Activated T-cell treated with anti-CD3 and anti-CD28 coated beads for 1 hour (primary cell): ENCODE results near the gene GRIP1.
A peak's percentile ranks its signal among the peaks of the same experiment; 100 is the strongest.

ENCODE experiments used
- DNase-seq: peaks from one replicate; pipeline ENCODE4 v3.0.0-alpha.2; 2020; ENCODE audit warnings: low read depth

Gene GRIP1

GRCh38 chr12:66447643-66448042, 231.2 kb downstream of the GRIP1 start:
- no peak for DNase-seq

DNA sequence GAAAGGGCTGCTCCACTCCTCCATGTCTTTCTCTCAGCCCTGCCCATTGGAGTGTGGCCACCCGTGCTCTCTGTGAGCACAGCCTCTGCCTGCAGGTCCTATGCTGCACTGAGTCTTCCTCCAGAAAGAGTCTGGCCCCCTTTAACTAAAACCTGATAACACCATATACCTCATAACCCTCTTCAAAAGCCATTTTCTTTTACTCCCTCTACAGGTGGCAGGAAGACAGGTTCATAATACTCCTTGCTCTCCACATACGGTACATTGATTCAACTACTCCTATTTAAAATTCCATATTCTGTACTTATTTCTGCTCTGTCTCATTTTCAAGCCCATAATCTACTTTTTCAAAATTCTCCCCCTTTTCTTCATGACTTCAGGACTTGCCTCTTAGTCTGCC, 232.6 kb downstream of the GRIP1 start:
- DNase-seq: no peak

GRCh38 chr12:66441905-66442559, 236.8 kb downstream of the GRIP1 start:
- no peak for DNase-seq

- no peak for DNase-seq
Observed at GRCh38 chr12:66438601-66439000, 240.3 kb downstream of the GRIP1 start.

DNA sequence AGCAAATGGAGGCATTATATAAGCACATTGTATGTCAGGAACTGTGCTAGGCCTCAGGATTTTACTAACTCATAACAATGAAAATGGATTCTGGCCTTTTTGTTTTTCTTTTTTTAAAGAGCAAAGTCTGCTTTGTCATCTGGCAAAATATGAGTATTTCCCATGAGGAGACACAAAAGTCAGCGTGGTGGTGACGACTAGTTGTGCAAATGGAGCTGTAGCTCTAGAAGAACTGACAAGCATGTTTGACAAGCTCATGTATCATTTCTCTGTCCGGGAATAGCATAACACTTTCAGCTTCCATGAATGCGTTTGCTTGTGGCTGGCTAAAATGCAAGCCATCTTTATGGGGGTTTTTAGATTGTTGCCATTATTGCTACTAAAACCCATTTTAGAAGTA, 248.8 kb downstream of the GRIP1 start:
- DNase-seq: no peak

DNA sequence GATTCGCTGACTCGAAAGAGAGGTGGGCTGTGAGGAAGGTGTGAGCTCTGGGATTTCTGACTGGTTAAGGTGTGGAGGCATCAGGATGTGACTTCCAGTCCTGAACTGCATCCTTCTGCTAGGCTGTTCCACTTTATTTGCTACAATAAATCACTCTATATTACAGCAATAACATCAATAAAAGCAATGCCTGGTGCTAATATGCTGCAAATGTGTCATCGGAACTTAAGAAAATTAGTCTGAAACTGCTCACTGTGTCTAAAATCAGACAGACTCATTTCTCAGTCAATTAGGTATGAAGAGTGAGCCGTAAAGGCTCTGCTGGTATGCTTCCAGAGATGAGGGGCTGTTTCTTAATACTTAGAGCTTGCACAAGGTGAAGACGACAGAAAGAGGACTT, 250.0 kb downstream of the GRIP1 start:
- no peak for DNase-seq

GRCh38 chr12:66428261-66428660, 250.6 kb downstream of the GRIP1 start:
- DNase-seq: no peak

DNA sequence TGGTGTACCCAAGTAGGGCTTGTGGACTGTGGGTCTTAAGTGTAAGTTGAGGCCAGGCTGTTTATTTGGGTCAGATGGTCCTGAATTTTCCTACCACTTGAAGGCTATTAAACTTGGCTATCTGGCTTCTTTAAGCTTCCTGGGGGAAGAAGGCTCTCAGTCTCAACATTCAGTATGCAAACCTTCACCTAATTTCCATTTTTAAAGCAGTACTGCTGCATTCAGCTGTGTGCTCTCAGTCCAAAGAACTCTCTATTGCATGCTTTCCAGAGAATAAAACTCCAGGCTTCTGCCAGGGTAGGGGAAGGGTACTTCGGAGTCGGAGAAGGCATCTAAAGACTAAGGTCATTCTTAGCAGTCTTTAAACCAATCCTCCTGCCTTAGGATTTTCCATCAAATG, 252.2 kb downstream of the GRIP1 start:
- no peak for DNase-seq

- no peak for DNase-seq
Observed at GRCh38 chr12:66423266-66423665, 255.6 kb downstream of the GRIP1 start.

GRCh38 chr12:66418908-66419307, 260.0 kb downstream of the GRIP1 start:
- DNase-seq: no peak

DNA sequence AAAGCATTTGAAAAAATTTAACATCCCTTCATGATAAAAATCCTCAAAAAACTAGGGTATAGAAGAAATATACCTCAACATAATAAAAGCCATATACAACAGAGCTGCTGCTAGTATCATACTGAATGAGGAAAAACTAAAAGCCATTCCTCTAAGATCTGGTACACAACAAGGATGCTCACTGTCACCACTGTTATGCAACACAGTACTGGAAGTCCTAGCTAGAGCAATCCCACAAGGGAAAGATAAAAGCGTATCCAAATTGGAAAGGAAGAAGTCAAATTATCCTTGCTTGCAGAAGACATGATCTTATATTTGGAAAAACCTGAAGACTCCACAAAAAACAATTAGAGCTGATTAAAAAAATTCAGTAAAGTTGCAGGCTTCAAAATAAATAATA, 261.7 kb downstream of the GRIP1 start:
- no peak for DNase-seq

GRCh38 chr12:66409195-66409871, 269.5 kb downstream of the GRIP1 start:
- DNase-seq: peak; percentile 8

DNA sequence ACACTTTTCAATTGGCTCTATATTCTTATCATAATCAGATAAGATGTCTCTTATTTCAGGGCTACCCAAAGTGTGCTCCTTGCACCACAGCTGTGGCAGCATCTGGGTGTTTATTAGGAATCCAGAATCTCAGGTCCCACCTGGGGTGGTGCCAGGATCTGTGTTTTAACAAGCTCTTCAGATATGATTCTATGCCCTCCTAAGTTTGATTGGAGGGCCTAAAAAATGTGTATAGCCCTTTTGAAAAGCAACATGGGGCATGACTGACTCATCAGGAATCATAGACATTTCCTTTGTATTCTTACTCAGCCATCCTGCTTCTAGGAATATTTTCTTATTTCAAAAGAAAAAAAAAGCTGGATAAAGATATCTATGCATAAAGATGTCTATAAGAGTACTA, 273.5 kb downstream of the GRIP1 start:
- no peak for DNase-seq

DNA sequence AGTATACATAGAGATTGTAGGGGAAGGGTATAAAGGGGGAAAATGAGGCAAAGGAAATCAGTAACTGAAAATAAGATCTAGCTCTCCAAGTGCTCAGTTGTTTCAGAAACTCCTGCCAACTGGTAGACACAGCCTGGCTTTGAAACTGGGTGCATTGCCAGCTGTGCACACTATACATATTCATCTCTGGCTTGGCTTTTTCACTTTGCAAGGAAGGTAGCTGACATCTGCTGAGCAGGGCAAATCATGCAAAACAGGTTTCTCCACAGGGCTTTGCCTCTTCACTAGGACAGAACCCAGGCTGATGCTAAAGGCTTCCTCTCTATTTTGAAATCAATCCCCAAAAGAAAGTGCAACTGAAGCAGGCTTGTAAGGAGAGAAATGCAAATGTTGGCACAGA, 275.1 kb downstream of the GRIP1 start:
- no peak for DNase-seq

- no peak for DNase-seq
Observed at GRCh38 chr12:66399911-66400306, 279.0 kb downstream of the GRIP1 start.

- DNase-seq: no peak
Observed at GRCh38 chr12:66398931-66399910, 279.7 kb downstream of the GRIP1 start.

- no peak for DNase-seq
Observed at GRCh38 chr12:66397574-66398290, 281.1 kb downstream of the GRIP1 start.

DNA sequence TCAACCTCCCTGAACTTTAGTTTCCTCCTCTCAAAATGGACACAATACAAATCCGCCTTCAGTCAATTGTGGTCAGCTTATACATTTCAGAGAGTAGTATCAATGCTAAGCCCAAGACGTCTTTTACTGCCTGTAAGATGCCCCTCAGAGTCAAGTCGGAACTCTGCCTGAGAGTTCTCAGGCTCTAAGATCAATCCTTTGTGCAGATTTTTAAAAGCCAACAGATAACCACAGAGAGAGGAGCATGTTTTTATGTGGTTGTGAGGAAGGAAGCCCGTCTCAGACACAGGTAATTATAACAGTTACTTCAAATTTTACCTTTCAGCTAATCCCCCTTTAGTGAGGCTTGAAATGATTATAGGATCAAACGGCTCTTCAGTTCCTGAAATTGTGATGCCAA, 285.0 kb downstream of the GRIP1 start:
- no peak for DNase-seq

GRCh38 chr12:66392266-66392915, 286.5 kb downstream of the GRIP1 start:
- DNase-seq: no peak

GRCh38 chr12:66388517-66388916, 290.4 kb downstream of the GRIP1 start:
- DNase-seq: no peak

- no peak for DNase-seq
Observed at GRCh38 chr12:66387117-66387516, 291.8 kb downstream of the GRIP1 start.
